Endothelial cell of umbilical vein (primary cell): ENCODE results near the gene COMMD7. TPM values are rescaled to one million over a fixed set of nuclear protein-coding genes. Genes with fewer than 3 reads are reported as not detected.

Experiments used
- BruUV-seq: library from RNA; stranded (reverse); fragments of 400-500 nt; replicated peaks from 2 replicates; lab custom pipeline; 2021; lab: Mats Ljungman, UMichigan
- CTCF ChIA-PET: fragments of 300-600, 350-600 bp; sonication (Branson Sonifier 250); formaldehyde crosslinking; loops from one replicate; lab custom pipeline; 2021; ENCODE audit warnings: antibody characterized with exemption, inconsistent platforms; lab: Charles Lee
- POLR2A ChIA-PET: fragments of 300-600, 350-600 bp; sonication (Branson Sonifier 250); formaldehyde crosslinking; loops from one replicate; lab custom pipeline; 2021; ENCODE audit warnings: antibody characterized with exemption, inconsistent platforms; lab: Charles Lee
- DNase-seq: peaks from one replicate; pipeline ENCODE4 v3.0.0-alpha.2; 2011; ENCODE audit warnings: low read depth, low spot score
- FAIRE-seq: peaks from 2 replicates; lab custom pipeline; 2011; peaks lifted over from hg19 to GRCh38; lab: Jason Lieb, UNC
- H2AFZ ChIP-seq: 2 replicates; pipeline ENCODE4 v1.6.0; 2012; ENCODE audit warnings: low read depth, low read length, control low read depth, inconsistent platforms
- H3K27ac ChIP-seq: 2 replicates; pipeline ENCODE4 v1.5.1; 2011; ENCODE audit warnings: low read depth, mild to moderate bottlenecking, control low read depth, low read length, moderate library complexity; ENCODE audit not compliant: insufficient read depth
- H3K27me3 ChIP-seq, 2 experiments: 2 replicates each; pipeline versions ENCODE4 v1.6.0 to v1.6.1; 2011; ENCODE audit warnings: low read length in 2 of 2, mixed read lengths in 1 of 2; ENCODE audit not compliant: control insufficient read depth in 2 of 2, insufficient read depth in 2 of 2
- H3K36me3 ChIP-seq, 2 experiments: 2 replicates in 1 of 2; 3 replicates in 1 of 2; pipeline ENCODE4 v1.5.1; 2011; ENCODE audit warnings: low read length in 2 of 2, mild to moderate bottlenecking in 1 of 2, moderate library complexity in 1 of 2; ENCODE audit not compliant: control insufficient read depth in 2 of 2, insufficient read depth in 2 of 2; ENCODE audit errors: extremely low read depth in 1 of 2
- H3K4me1 ChIP-seq: 3 replicates; pipeline ENCODE4 v1.5.1; 2011; ENCODE audit warnings: mild to moderate bottlenecking, low read length; ENCODE audit not compliant: control insufficient read depth, insufficient read depth; ENCODE audit errors: extremely low read depth
- H3K4me2 ChIP-seq: 2 replicates; pipeline ENCODE4 v1.6.1; 2011; ENCODE audit warnings: low read length, control low read depth, mixed read lengths; ENCODE audit not compliant: insufficient read depth
- H3K4me3 ChIP-seq, 3 experiments: fragments of 200-600 bp in 1 of 3; sonication (generic), shearing (Covaris generic) in 1 of 3; replicated peaks in 1 of 3; 2 replicates each; pipeline ENCODE4 v1.5.1; 2011 to 2016; ENCODE audit warnings: control low read depth in 3 of 3, low read length in 3 of 3, mild to moderate bottlenecking in 2 of 3, inconsistent platforms in 1 of 3, low read depth in 1 of 3, moderate library complexity in 1 of 3; ENCODE audit not compliant: insufficient read depth in 1 of 3
- H3K79me2 ChIP-seq: 2 replicates; pipeline ENCODE4 v1.6.0; 2012; ENCODE audit warnings: low read length, inconsistent platforms; ENCODE audit not compliant: control insufficient read depth, insufficient read depth
- H3K9ac ChIP-seq: replicated peaks from 2 replicates; pipeline ENCODE3; 2011; ENCODE audit warnings: low read length, control low read depth; ENCODE audit not compliant: insufficient read depth; ENCODE audit errors: extremely low read depth
- H3K9me1 ChIP-seq: replicated peaks from 3 replicates; pipeline ENCODE4 v1.6.0; 2011; ENCODE audit warnings: mild to moderate bottlenecking, low read length; ENCODE audit not compliant: control insufficient read depth, insufficient read depth; ENCODE audit errors: extremely low read depth
- H3K9me3 ChIP-seq: replicated peaks from 2 replicates; pipeline ENCODE4 v1.5.1; 2012; ENCODE audit warnings: low read length, inconsistent platforms; ENCODE audit not compliant: control insufficient read depth, insufficient read depth
- H4K20me1 ChIP-seq: replicated peaks from 2 replicates; pipeline ENCODE3; 2011; ENCODE audit warnings: mild to moderate bottlenecking, low read length; ENCODE audit not compliant: control insufficient read depth, insufficient read depth; ENCODE audit errors: extremely low read depth
- EZH2 ChIP-seq: IDR thresholded peaks from 2 replicates; pipeline ENCODE4 v1.6.1; 2012; ENCODE audit warnings: borderline replicate concordance, low read depth, mild to moderate bottlenecking, moderate library complexity, low read length, inconsistent platforms; ENCODE audit not compliant: severe bottlenecking
- FOS ChIP-seq: IDR thresholded peaks from 2 replicates; pipeline ENCODE4 v1.6.1; 2011; ENCODE audit warnings: mild to moderate bottlenecking, low read length, moderate library complexity, borderline replicate concordance; ENCODE audit not compliant: insufficient read depth
- GATA2 ChIP-seq: IDR thresholded peaks from 2 replicates; pipeline ENCODE4 v1.7.0; 2011; ENCODE audit warnings: low read depth, mild to moderate bottlenecking, moderate library complexity, mixed read lengths, low read length; ENCODE audit not compliant: insufficient read length, insufficient read depth
- JUN ChIP-seq: IDR thresholded peaks from 2 replicates; pipeline ENCODE4 v1.6.1; 2011; ENCODE audit warnings: borderline replicate concordance, low read depth; ENCODE audit not compliant: insufficient read length, insufficient read depth
- MYC ChIP-seq: IDR thresholded peaks from one replicate; pipeline ENCODE4 v1.6.1; 2011; ENCODE audit warnings: mild to moderate bottlenecking, low read depth, low read length
- POLR2A ChIP-seq: IDR thresholded peaks from 2 replicates; pipeline ENCODE4 v1.6.1; 2012; ENCODE audit warnings: low read depth, mild to moderate bottlenecking, control low read depth, low read length
- POLR2AphosphoS5 ChIP-seq: IDR thresholded peaks from 2 replicates; pipeline ENCODE4 v1.6.1; 2012; ENCODE audit warnings: low read depth, mild to moderate bottlenecking, control low read depth, low read length, moderate library complexity; ENCODE audit not compliant: insufficient read depth
- dilution Hi-C: fragments of 300-500 bp; cut with MboI; formaldehyde crosslinking; loops from one replicate; pipeline ENCODE4 v1.15.0; 2019; ENCODE audit warnings: low sequenced_read_pairs; ENCODE audit not compliant: extremely low pct_ligation_motif_present
- intact Hi-C: fragments of 100-400 bp; cut with micrococcal nuclease; formaldehyde crosslinking; loops from one replicate; pipeline ENCODE4 v1.10.0; 2022
- polyA plus RNA-seq, 4 experiments: library from polyadenylated mRNA; depleted of rRNA in 3 of 4; stranded (reverse) in 3 of 4; unstranded in 1 of 4; fragments of >200 nt; gene quantifications; 2 replicates each; pipeline versions ENCODE4 v1.2.1 to v1.2.3, GENCODE V29; 2011 to 2012; ENCODE audit warnings: missing spikeins in 1 of 4
- total RNA-seq: library from RNA; stranded (reverse); gene quantifications from 2 replicates; pipeline ENCODE4 v1.2.3, GENCODE V29; 2021
- TF ChIP-seq, protein P1 (sequence below), 2 donors: IDR thresholded peaks; 1 replicate in 1 of 2; 2 replicates in 1 of 2; pipeline ENCODE4 v1.5.1; 2011; ENCODE audit warnings: low read length in 2 of 2, mild to moderate bottlenecking in 2 of 2, moderate library complexity in 2 of 2, control low read depth in 1 of 2, inconsistent platforms in 1 of 2, low read depth in 1 of 2; ENCODE audit not compliant: insufficient read depth in 1 of 2; ENCODE audit errors: extremely low read depth in 1 of 2
- TF ChIP-seq, protein P2 (sequence below): IDR thresholded peaks from 2 replicates; pipeline ENCODE4 v1.6.1; 2011; ENCODE audit not compliant: insufficient read depth, insufficient read length

Gene COMMD7
- total and polyA plus RNA-seq, 2 donors (not counting 3 experiments of a cell fraction or from before 2014, with no cell fraction given) = 58.8 to 72.9 TPM

DNA sequence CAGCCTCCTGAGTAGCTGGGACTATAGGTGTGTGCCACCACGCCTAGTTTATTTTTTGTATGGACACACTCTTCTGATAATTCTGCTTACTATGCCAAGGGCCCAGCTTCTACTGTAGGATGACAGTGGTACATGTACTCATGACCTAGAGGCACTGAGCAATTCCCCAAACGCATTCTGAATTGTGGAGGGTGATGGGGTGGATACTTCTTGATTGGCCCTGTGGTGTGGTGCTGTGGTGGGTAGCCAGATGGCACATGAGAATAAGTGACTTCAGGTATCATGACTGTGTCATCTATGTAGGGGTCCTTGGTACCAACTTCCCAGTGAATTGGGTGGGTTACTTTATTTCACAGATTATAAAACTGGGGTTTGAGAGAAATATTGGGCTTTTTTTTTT is 30.0 kb upstream of the COMMD7 start:
- CTCF ChIA-PET = interaction anchor here (1.4 kb wide), 1 partner anchor 99 kb away, joined by 3 read pairs; the partner anchor contains the start of gene C20orf203
- Histone ChIP-seq H3K36me3 (no peaks in the 10 kb centered on the region), H3K4me1 (no peaks in the 10 kb centered on the region), H4K20me1 (no peaks in the 10 kb centered on the region), H3K9me3 (no peaks in the 10 kb centered on the region), H3K4me2 (no peak overlapping the region), H3K79me2 (no peaks in the 10 kb centered on the region), H3K27me3 (no peaks in the 10 kb centered on the region), H2AFZ (no peak overlapping the region), H3K4me3 (no peak overlapping the region), H3K27ac (no peak overlapping the region), H3K9me1 (no peaks in the 10 kb centered on the region), H3K9ac (no peak overlapping the region)
- no peak for TF ChIP-seq MYC
- no peak for TF ChIP-seq POLR2AphosphoS5
- no peak for TF ChIP-seq POLR2A
- TF ChIP-seq FOS = no peak
- TF ChIP-seq GATA2 = no peak
- no peak for TF ChIP-seq JUN
- TF ChIP-seq, protein P1, sequence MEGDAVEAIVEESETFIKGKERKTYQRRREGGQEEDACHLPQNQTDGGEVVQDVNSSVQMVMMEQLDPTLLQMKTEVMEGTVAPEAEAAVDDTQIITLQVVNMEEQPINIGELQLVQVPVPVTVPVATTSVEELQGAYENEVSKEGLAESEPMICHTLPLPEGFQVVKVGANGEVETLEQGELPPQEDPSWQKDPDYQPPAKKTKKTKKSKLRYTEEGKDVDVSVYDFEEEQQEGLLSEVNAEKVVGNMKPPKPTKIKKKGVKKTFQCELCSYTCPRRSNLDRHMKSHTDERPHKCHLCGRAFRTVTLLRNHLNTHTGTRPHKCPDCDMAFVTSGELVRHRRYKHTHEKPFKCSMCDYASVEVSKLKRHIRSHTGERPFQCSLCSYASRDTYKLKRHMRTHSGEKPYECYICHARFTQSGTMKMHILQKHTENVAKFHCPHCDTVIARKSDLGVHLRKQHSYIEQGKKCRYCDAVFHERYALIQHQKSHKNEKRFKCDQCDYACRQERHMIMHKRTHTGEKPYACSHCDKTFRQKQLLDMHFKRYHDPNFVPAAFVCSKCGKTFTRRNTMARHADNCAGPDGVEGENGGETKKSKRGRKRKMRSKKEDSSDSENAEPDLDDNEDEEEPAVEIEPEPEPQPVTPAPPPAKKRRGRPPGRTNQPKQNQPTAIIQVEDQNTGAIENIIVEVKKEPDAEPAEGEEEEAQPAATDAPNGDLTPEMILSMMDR (IDR thresholded peaks at IDR 0.05; ENCODE audit: extremely low read depth in 1 of 2, insufficient read depth in 1 of 2, low read depth in 1 of 2, low read length in 2 of 2) = no peak
- TF ChIP-seq, protein P2, sequence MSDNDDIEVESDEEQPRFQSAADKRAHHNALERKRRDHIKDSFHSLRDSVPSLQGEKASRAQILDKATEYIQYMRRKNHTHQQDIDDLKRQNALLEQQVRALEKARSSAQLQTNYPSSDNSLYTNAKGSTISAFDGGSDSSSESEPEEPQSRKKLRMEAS = no peak
- no peak for TF ChIP-seq EZH2
- DNase-seq (no peak), FAIRE-seq (no peak)
- intact Hi-C loops = no loop called here
- dilution Hi-C loops = no loop called here
- POLR2A ChIA-PET = no interaction called here
- no TSS peak for BruUV-seq
